Coronary artery (tissue), 2 donors: ENCODE results near the gene CIB4.

Experiments
- DNase-seq: peaks from one replicate; pipeline ENCODE4 v3.0.0-alpha.2; 2017; ENCODE audit warnings: low spot score
- H3K27ac ChIP-seq, 2 donors: fragments of 200-600 bp; sonication (generic); one replicate each; pipeline ENCODE4 v1.5.1; 2016 to 2019
- H3K4me3 ChIP-seq: fragments of 200-600 bp; sonication (generic); 2 replicates; pipeline ENCODE4 v1.5.1; 2016; ENCODE audit warnings: mild to moderate bottlenecking, moderate library complexity
- TF ChIP-seq, protein P1 (sequence below): fragments of 200-600 bp; sonication (generic); IDR thresholded peaks from one replicate; pipeline ENCODE4 v1.5.1; 2019; ENCODE audit warnings: antibody characterized with exemption

Gene CIB4

DNA sequence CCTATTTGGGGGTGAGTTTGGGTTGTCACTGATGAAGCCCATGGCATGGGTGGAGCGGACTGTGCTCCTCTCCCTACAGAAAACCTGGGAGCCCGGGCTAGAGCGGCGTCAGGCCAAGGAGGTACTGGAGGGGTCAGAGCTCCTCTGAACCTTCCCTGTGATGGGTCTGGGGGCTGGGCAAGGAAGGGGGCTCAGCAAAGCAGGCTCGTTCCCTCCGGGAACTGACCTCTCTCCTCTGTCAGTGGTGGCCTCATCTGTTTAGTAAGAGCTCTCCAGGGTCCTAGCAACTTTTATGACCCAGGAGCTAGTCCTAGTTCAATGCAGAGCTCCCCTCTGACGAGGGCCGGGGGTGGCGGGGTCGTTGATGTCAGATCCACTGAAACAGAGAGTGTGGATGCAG lies 100.9 kb downstream of the CIB4 start:
- Histone ChIP-seq H3K4me3 (no peak overlapping the region), H3K27ac (no peak overlapping the region)
- no peak for DNase-seq
- TF ChIP-seq, protein P1, sequence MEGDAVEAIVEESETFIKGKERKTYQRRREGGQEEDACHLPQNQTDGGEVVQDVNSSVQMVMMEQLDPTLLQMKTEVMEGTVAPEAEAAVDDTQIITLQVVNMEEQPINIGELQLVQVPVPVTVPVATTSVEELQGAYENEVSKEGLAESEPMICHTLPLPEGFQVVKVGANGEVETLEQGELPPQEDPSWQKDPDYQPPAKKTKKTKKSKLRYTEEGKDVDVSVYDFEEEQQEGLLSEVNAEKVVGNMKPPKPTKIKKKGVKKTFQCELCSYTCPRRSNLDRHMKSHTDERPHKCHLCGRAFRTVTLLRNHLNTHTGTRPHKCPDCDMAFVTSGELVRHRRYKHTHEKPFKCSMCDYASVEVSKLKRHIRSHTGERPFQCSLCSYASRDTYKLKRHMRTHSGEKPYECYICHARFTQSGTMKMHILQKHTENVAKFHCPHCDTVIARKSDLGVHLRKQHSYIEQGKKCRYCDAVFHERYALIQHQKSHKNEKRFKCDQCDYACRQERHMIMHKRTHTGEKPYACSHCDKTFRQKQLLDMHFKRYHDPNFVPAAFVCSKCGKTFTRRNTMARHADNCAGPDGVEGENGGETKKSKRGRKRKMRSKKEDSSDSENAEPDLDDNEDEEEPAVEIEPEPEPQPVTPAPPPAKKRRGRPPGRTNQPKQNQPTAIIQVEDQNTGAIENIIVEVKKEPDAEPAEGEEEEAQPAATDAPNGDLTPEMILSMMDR, result no peak

GRCh38 chr2:26537826-26538475 lies 103.2 kb downstream of the CIB4 start:
- TF ChIP-seq, protein P1, result no peak
- H3K4me3 ChIP-seq, result no peak overlapping the region
- no peak overlapping the region for H3K27ac ChIP-seq
- no peak for DNase-seq

GRCh38 chr2:26537069-26537825 lies 103.9 kb downstream of the CIB4 start:
- TF ChIP-seq, protein P1, result no peak
- DNase-seq, result no peak
- H3K27ac ChIP-seq, result no peak overlapping the region
- no peak overlapping the region for H3K4me3 ChIP-seq

GRCh38 chr2:26536371-26537068 lies 104.6 kb downstream of the CIB4 start:
- TF ChIP-seq, protein P1, result no peak
- DNase-seq, result no peak
- Histone ChIP-seq H3K4me3 (no peak overlapping the region), H3K27ac (no peak overlapping the region)

DNA sequence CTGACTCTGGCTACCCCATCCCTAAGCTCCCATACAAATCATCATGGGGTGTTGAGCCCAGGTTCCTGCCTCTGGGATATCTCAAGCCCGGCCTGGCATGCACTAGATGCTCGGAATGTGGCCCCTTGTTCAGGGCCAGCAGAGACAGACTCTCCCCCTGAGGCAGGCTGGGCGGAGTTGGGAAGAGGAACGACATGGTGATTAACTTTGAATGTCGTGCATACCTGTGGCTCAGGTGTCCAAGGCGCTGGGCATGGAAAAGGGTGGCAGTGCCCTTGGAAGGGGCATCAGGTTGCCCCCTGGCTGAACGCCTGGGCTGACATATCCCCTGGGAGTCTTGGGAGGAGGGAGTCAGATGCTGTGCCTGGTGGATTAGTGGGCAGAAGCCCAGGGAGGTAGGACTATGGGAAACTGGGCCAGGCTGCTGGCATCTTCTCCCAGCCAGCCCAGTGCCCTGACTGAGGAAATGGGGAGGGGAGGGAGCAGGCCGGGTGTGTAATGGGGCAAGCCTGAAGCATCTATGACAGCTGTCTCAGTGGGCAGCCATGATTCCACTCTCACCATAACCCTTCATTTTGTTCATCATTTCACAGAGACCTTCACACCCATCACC lies 105.4 kb downstream of the CIB4 start:
- Histone ChIP-seq H3K27ac (no peak overlapping the region), H3K4me3 (no peak overlapping the region)
- DNase-seq, result no peak
- TF ChIP-seq, protein P1, result no peak

GRCh38 chr2:26534865-26535662 lies 106.1 kb downstream of the CIB4 start:
- no peak overlapping the region for H3K4me3 ChIP-seq
- TF ChIP-seq, protein P1, result no peak
- DNase-seq, result no peak
- H3K27ac ChIP-seq, result no peak overlapping the region
